Measurements from ENCODE around the gene MYL6.
"Not testable (repeated sequence)": the region's sequence is repeated elsewhere in the genome, so short reads cannot be mapped to it uniquely, and the experiment has no call there.

The MYL6 gene

DNA sequence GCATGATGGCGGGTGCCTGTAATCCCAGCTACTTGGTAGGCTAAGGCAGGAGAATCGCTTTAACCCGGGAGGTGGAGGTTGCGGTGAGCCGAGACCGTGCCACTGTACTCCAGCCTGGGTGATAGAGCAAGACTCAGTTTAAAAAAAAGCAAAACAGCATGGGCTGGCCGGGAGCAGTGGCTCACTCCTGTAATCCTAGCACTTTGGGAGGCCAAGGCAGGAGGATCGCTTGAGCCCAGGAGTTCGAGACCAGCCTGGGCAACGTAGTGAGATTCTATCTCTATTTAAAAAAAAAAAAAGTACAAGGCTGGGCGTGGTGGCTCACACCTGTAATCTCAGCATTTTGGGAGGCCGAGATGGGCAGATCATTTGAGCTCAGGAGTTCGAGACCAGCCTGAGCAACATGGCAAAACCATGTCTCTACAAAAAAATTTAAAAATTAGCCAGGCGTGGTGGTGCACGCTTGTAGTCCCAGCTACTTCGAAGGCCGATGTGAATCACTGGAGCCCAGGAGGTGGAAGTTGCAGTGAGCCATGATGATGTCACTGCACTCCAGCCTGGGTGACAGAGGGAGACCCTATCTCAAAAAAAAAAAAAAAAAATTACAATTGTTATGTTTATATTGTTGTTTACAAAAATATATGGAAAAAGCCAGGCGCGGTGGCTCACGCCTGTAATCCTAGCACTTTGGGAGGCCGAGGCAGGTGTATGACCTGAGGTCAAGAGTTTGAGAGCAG is 1.5 kb upstream of the MYL6 start:
- not testable (repeated sequence) for DNase-seq

- DNase-seq = peak in 37 of 51 donors; percentile 12 to 80 (median 56)
Measured at GRCh38 chr12:56157201-56158028, 744 bp upstream of the MYL6 start.

DNA sequence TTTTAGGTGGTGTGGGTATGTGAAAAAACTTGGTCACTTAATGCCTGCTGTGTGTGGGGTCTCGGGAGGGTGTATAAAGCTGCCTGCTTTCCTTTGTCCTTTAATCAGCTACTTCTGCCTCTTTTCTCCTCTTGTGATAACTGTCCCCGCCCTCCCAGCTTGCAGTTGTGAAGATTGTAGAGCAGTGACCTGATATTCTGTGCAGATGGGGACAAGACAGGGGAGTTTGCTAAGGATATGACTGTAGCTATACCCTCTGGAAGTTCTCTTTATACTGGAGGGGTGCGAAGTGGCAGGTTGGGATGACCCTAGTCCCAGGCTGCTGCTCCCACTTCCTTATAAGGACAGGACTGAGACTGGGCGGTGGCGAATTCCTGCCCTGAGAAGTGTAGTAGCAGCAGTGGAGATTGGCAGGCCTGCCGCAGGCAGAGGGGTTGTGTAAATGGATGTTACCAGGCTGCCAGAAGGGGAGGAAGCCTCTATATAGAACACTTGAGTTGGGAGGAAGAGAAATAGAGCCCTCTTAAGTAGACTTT is 835 bp downstream of the MYL6 start:
- DNase-seq = peak in 33 of 51 donors; percentile 5 to 54 (median 25)

DNA sequence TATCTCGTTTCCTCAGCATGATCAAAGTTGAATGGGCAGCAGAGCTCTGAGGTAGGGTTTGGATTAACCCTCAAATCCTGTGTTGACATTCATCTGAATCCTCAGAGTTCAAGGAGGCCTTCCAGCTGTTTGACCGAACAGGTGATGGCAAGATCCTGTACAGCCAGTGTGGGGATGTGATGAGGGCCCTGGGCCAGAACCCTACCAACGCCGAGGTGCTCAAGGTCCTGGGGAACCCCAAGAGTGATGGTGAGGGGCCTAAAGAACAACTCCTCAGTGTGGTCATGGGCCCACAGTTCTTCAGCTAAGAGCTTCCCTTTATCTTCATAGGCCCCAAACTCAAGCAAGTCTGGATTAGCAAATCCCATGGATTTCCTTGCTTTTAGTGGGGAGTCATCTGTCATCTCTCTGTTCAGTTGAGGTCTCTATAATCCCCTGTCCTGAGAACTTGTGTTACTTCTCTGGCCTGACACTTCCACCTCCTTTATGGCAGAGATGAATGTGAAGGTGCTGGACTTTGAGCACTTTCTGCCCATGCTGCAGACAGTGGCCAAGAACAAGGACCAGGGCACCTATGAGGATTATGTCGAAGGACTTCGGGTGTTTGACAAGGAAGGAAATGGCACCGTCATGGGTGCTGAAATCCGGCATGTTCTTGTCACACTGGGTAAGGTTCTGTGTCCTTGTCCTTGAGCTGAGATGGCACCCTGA is 1.5 kb downstream of the MYL6 start:
- DNase-seq = no peak

GRCh38 chr12:56160193-56160763 is 2.1 kb downstream of the MYL6 start:
- peak in 1 of 51 donors; percentile 9 for DNase-seq

- no peak for DNase-seq
Measured at GRCh38 chr12:56160894-56161689, 2.9 kb downstream of the MYL6 start.

- DNase-seq = no peak
Measured at GRCh38 chr12:56161690-56162351, 3.7 kb downstream of the MYL6 start.

GRCh38 chr12:56162468-56163290 is 4.5 kb downstream of the MYL6 start:
- DNase-seq = no peak

GRCh38 chr12:56163533-56164344 is 5.6 kb downstream of the MYL6 start:
- no peak for DNase-seq

- no peak for DNase-seq
Measured at GRCh38 chr12:56164345-56164729, 6.2 kb downstream of the MYL6 start.

DNA sequence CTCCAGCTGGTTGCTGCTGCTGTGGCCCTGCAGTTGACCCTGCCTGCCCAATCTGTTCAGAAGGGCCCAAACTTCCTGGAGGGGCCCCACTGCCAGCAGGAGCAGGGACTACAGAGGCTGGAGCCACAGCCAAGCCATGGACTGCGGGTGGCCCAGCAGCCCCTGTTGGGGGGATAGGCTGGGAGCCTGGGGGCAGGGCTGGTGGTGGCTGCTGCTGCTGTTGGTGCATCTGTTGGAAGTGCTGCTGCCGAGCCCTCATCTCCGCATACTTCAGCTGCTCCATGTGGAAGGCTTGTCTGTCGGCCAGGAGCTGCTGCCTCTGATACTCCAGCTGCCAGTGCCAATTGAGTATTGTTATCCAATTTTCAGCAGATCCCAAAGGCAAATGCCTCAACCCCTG is 7.2 kb downstream of the MYL6 start:
- DNase-seq = no peak

DNA sequence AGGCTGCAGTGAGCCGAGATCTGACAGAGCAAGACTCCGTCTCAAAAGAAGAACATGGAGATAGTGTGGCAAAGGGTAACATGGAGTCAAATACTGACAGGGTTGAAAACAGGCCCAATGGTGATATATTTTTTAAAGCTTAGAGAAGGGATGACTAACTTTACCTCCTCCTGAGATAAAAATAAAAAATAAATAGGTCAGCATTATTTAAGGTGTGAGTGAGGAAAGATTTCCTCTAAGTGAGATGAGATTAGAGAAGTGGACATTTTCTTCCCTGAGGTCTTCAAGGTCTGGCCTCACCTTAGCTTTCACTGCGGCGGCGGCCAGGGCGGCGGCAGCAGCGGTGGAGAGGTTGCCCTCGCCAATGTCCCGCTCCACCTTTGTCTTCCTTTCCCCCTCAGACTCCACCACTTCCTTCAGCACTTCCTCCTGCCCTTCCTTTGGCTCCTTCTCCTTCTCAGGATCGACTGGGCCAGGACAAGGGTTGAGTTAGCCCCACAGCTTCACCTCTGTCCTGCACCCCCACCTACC is 11.1 kb downstream of the MYL6 start:
- DNase-seq = no peak

DNA sequence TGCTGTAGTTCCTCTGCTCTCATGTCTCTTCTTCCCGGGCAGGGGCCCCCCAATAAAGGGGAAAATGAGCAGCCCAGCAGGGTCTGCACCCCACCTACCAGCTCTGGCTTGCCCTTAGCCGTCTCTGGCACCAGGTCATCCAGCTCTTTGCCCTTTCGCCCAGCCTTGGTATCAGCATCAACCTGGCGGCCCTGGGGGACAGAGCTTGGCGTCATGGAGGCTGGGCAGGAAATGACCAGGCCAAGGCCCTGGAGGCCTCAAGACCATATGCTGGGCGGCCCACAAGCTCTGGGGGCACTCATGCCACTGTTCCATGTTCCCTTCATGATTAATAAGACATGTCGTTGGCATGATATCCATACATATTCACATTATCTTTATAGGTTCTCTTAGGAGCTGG is 14.7 kb downstream of the MYL6 start:
- DNase-seq = no peak

DNA sequence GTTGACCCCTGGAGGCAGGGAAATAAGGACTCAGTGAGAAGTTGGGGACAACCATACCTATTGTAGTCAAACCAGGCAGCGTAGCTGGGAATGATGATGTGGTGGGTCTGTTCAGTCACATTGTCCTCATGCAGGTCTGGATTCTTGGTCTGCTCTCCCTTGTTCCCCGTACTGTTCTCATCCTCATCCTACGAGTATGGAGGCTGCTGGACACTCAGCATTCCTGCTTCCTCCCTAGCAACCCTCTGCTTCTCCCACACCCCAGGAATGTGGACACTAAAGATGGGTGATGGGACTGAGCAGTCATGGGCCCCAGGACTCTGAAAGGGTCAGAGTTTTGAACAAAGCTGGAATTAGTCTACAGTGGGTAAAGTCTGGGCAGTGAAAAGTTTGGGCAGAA is 20.2 kb downstream of the MYL6 start:
- DNase-seq = no peak

DNA sequence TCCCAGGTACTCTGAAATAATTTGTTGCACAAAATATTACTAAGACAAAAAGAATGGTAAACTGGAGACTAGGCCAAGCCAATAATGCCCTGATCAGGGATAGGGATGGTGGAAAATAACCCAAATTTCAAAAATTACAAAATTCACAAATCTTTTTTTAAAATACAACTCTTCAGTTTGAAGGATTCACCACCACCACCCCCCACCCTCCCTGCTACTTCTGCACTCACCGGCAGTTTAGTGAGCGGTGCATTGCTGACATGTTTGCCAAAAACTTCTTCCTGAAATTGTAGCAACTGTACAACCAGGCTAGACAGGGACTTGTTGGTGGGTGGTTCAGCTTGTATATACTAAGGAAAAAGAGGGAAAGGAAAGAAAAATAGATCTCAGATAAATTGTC is 28.8 kb downstream of the MYL6 start:
- DNase-seq = no peak

DNA sequence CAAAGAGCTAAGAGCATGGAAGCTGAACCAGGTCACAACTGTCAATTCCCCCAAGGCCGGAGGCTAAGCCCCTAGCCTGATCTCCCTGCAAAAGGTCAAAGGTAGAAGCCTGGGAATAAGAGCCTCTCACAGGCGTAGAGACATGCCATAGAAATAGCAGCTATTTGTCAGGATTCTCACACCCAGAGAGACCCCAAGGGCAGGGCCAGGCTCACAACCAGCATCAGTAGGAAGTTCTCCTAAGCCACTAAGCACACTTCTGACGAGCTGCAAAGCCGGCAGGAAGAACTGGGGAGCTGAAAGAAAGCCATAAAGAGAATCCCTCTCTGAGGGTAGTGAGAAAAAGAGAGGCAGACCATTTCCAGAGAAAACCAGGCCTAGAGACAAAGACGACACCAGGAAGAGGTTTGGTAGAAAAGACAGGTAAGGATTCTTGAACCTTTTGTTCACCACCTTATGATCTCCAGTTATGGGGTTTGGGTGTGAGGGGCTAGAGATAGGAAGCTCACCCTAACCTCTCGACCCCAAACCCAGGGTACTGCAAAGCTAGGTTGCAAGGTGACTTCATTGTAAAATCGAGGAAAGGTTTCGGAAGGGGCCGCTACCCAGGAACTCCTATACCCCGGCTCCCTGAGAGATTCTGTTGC is 30.1 kb downstream of the MYL6 start:
- DNase-seq = peak in 3 of 51 donors; percentile 3 to 38 (median 9)

DNA sequence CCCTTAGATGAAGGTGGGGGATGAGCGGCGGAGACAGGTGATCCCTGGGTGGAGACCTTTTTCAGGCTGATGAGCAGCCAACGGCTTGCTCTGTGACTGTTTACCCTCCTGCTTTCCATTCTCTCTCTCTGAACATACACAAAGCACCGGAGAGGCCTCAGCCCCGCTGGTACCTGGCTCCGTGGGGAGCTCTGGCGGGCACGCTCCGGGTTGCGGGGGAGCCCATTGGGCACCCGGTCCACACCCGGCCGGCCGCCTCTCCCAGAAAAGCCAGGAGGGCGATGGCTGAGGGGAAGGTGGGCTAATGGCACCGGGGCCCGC is 30.6 kb downstream of the MYL6 start:
- DNase-seq = peak in 10 of 51 donors; percentile 18 to 60 (median 39)
